Liver (tissue), 9 donors: ENCODE results near the gene PTPRN2. TPM values are rescaled to one million over a fixed set of nuclear protein-coding genes. Genes with fewer than 3 reads are reported as not detected.

Source experiments
- DNase-seq: peaks from one replicate; pipeline ENCODE4 v3.0.0-alpha.2; 2017; ENCODE audit warnings: low spot score
- H3K27ac ChIP-seq, 2 donors: one replicate each; pipeline ENCODE4 v1.7.0; 2013; ENCODE audit warnings: inconsistent platforms in 2 of 2, low read length in 2 of 2, control low read depth in 1 of 2, low read depth in 1 of 2, mild to moderate bottlenecking in 1 of 2
- H3K27me3 ChIP-seq, 4 donors: one replicate each; pipeline versions ENCODE4 v1.6.1 to v1.7.0; 2013; ENCODE audit warnings: low read length in 3 of 4, inconsistent platforms in 1 of 4, mild to moderate bottlenecking in 1 of 4, moderate library complexity in 1 of 4; ENCODE audit not compliant: control insufficient read depth in 4 of 4, insufficient read depth in 4 of 4
- H3K36me3 ChIP-seq, 4 donors: one replicate each; pipeline versions ENCODE4 v1.6.1 to v1.7.0; 2013; ENCODE audit warnings: low read length in 3 of 4, mild to moderate bottlenecking in 3 of 4, low read depth in 1 of 4, moderate library complexity in 1 of 4; ENCODE audit not compliant: control insufficient read depth in 4 of 4, insufficient read depth in 3 of 4
- H3K4me1 ChIP-seq, 4 donors: one replicate each; pipeline versions ENCODE4 v1.6.1 to v1.7.0; 2013; ENCODE audit warnings: low read length in 3 of 4, mild to moderate bottlenecking in 3 of 4, moderate library complexity in 1 of 4; ENCODE audit not compliant: control insufficient read depth in 4 of 4, insufficient read depth in 4 of 4
- H3K4me3 ChIP-seq, 3 donors: one replicate each; pipeline versions ENCODE4 v1.6.1 to v1.7.0; 2013; ENCODE audit warnings: low read length in 3 of 3, control low read depth in 1 of 3, low read depth in 1 of 3, mild to moderate bottlenecking in 1 of 3
- H3K9ac ChIP-seq, 2 donors: one replicate each; pipeline ENCODE4 v1.7.0; 2013; ENCODE audit warnings: low read length in 2 of 2, mild to moderate bottlenecking in 2 of 2, moderate library complexity in 2 of 2, control low read depth in 1 of 2, low read depth in 1 of 2
- H3K9me3 ChIP-seq, 4 donors: one replicate each; pipeline versions ENCODE4 v1.6.1 to v1.7.0; 2013; ENCODE audit warnings: low read length in 3 of 4; ENCODE audit not compliant: control insufficient read depth in 4 of 4
- EGR1 ChIP-seq, 2 donors: IDR thresholded peaks; 2 replicates each; pipeline ENCODE4 v1.6.1; 2016 to 2018; ENCODE audit warnings: antibody characterized with exemption in 2 of 2, low read depth in 2 of 2
- FOXA1 ChIP-seq: IDR thresholded peaks from 2 replicates; pipeline ENCODE4 v1.6.1; 2016; ENCODE audit warnings: antibody characterized with exemption
- FOXA2 ChIP-seq: IDR thresholded peaks from 2 replicates; pipeline ENCODE4 v1.6.1; 2016; ENCODE audit warnings: antibody characterized with exemption
- GABPA ChIP-seq, 2 donors: IDR thresholded peaks in 1 of 2; conservative IDR thresholded peaks in 1 of 2; 2 replicates each; pipeline ENCODE4 v1.6.1; 2016; ENCODE audit warnings: antibody characterized with exemption in 2 of 2, mild to moderate bottlenecking in 1 of 2, moderate library complexity in 1 of 2
- HNF4A ChIP-seq, 2 donors: conservative IDR thresholded peaks; 2 replicates each; pipeline ENCODE4 v1.6.1; 2016; ENCODE audit warnings: antibody characterized with exemption in 2 of 2, mild to moderate bottlenecking in 2 of 2
- HNF4G ChIP-seq: IDR thresholded peaks from 2 replicates; pipeline ENCODE4 v1.6.1; 2016; ENCODE audit warnings: antibody characterized with exemption
- NR2F2 ChIP-seq: IDR thresholded peaks from 2 replicates; pipeline ENCODE4 v1.6.1; 2016; ENCODE audit warnings: antibody characterized with exemption
- RAD21 ChIP-seq, 2 donors: IDR thresholded peaks; 2 replicates each; pipeline ENCODE4 v1.6.1; 2016; ENCODE audit warnings: antibody characterized with exemption in 2 of 2, mild to moderate bottlenecking in 2 of 2
- RXRA ChIP-seq, 2 donors: IDR thresholded peaks; 2 replicates each; pipeline ENCODE4 v1.6.1; 2017 to 2018; ENCODE audit warnings: antibody characterized with exemption in 2 of 2, mild to moderate bottlenecking in 1 of 2
- YY1 ChIP-seq: IDR thresholded peaks from 2 replicates; pipeline ENCODE4 v1.6.1; 2016; ENCODE audit warnings: antibody characterized with exemption, mild to moderate bottlenecking
- WGBS: extraction: QIAGEN DNeasy Blood & Tissue Kit; methylation state at CpG from one replicate; pipeline ENCODE4 v1.1.7; 2013; 5-methylcytosine and 5-hydroxymethylcytosine counted together
- polyA plus RNA-seq, 2 donors: library from polyadenylated mRNA; stranded (reverse) in 1 of 2; unstranded in 1 of 2; fragments of 200-250 nt in 1 of 2; fragments of >200 nt in 1 of 2; fragmentation: Nextera tagmentation in 1 of 2; extraction: Ambion mirVana in 1 of 2; gene quantifications; one replicate each; pipeline versions ENCODE4 v1.2.1 to v1.2.3, GENCODE V29; 2013 to 2015
- total RNA-seq, 2 donors: library from RNA; depleted of rRNA; stranded (reverse); fragments of >200 nt; gene quantifications; one replicate each; pipeline ENCODE4 v1.2.3, GENCODE V29; 2014
- TF ChIP-seq, protein P1 (sequence below): IDR thresholded peaks from 2 replicates; pipeline ENCODE4 v1.6.1; 2016; ENCODE audit warnings: antibody characterized with exemption
- TF ChIP-seq, protein P2 (sequence below): fragments of 150-350 bp; IDR thresholded peaks from 2 replicates; pipeline ENCODE4 v1.5.1; 2017; ENCODE audit warnings: improper control_type of control experiment, low read depth, low read length; ENCODE audit not compliant: missing input control
- TF ChIP-seq, protein P3 (sequence below): IDR thresholded peaks from 2 replicates; pipeline ENCODE4 v1.6.1; 2016; ENCODE audit warnings: antibody characterized with exemption
- TF ChIP-seq, protein P4 (sequence below): IDR thresholded peaks from 2 replicates; pipeline ENCODE4 v1.6.1; 2016; ENCODE audit warnings: antibody characterized with exemption
- TF ChIP-seq, protein P5 (sequence below): IDR thresholded peaks from 2 replicates; pipeline ENCODE4 v1.6.1; 2016; ENCODE audit warnings: antibody characterized with exemption, mild to moderate bottlenecking
- donor health status: healthy.
- donor health status: healthy.
- donor health status: healthy.
- donor health status: healthy.
- donor health status: healthy.

PTPRN2 gene
- total and polyA plus RNA-seq, 4 donors, result 0.75 to 1.9 (median 1.1) TPM

- peaks cover 0 to 3% (median 0%) of the 10 kb centered on the region in 4 donors for H3K4me1 ChIP-seq
- no peak overlapping the region for H3K4me3 ChIP-seq
- no peak for TF ChIP-seq RAD21 (IDR thresholded peaks at IDR 0.05)
- no peak for TF ChIP-seq HNF4G
- TF ChIP-seq, protein P1, sequence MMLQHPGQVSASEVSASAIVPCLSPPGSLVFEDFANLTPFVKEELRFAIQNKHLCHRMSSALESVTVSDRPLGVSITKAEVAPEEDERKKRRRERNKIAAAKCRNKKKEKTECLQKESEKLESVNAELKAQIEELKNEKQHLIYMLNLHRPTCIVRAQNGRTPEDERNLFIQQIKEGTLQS, result no peak
- no peak for TF ChIP-seq EGR1 (IDR thresholded peaks at IDR 0.05; ENCODE audit: low read depth in 2 of 2)
- TF ChIP-seq, protein P2, sequence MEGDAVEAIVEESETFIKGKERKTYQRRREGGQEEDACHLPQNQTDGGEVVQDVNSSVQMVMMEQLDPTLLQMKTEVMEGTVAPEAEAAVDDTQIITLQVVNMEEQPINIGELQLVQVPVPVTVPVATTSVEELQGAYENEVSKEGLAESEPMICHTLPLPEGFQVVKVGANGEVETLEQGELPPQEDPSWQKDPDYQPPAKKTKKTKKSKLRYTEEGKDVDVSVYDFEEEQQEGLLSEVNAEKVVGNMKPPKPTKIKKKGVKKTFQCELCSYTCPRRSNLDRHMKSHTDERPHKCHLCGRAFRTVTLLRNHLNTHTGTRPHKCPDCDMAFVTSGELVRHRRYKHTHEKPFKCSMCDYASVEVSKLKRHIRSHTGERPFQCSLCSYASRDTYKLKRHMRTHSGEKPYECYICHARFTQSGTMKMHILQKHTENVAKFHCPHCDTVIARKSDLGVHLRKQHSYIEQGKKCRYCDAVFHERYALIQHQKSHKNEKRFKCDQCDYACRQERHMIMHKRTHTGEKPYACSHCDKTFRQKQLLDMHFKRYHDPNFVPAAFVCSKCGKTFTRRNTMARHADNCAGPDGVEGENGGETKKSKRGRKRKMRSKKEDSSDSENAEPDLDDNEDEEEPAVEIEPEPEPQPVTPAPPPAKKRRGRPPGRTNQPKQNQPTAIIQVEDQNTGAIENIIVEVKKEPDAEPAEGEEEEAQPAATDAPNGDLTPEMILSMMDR, result no peak
- TF ChIP-seq GABPA (IDR thresholded peaks at IDR 0.05 in 1 of 2, conservative IDR thresholded peaks at IDR 0.05 in 1 of 2), result no peak
- no peak for TF ChIP-seq FOXA2
- TF ChIP-seq RXRA (IDR thresholded peaks at IDR 0.05), result no peak
- TF ChIP-seq, protein P3, sequence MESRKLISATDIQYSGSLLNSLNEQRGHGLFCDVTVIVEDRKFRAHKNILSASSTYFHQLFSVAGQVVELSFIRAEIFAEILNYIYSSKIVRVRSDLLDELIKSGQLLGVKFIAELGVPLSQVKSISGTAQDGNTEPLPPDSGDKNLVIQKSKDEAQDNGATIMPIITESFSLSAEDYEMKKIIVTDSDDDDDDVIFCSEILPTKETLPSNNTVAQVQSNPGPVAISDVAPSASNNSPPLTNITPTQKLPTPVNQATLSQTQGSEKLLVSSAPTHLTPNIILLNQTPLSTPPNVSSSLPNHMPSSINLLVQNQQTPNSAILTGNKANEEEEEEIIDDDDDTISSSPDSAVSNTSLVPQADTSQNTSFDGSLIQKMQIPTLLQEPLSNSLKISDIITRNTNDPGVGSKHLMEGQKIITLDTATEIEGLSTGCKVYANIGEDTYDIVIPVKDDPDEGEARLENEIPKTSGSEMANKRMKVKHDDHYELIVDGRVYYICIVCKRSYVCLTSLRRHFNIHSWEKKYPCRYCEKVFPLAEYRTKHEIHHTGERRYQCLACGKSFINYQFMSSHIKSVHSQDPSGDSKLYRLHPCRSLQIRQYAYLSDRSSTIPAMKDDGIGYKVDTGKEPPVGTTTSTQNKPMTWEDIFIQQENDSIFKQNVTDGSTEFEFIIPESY, result no peak
- no peak for TF ChIP-seq YY1
- no peak for TF ChIP-seq HNF4A (conservative IDR thresholded peaks at IDR 0.05)
- TF ChIP-seq NR2F2, result no peak
- TF ChIP-seq, protein P4, sequence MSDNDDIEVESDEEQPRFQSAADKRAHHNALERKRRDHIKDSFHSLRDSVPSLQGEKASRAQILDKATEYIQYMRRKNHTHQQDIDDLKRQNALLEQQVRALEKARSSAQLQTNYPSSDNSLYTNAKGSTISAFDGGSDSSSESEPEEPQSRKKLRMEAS, result no peak
- H3K27me3 ChIP-seq, result peaks cover 0 to 1% (median 0%) of the 10 kb centered on the region in 4 donors
- H3K36me3 ChIP-seq, result no peaks in the 10 kb centered on the region
- H3K27ac ChIP-seq, result no peak overlapping the region
- no peaks in the 10 kb centered on the region for H3K9me3 ChIP-seq
- 77% methylated on average over 19 of the region's 19 CpGs for WGBS
- no peak overlapping the region for H3K9ac ChIP-seq
- DNase-seq, result no peak
These were observed 44.7 kb downstream of the PTPRN2 start for GRCh38 chr7:158542651-158543566.

DNA sequence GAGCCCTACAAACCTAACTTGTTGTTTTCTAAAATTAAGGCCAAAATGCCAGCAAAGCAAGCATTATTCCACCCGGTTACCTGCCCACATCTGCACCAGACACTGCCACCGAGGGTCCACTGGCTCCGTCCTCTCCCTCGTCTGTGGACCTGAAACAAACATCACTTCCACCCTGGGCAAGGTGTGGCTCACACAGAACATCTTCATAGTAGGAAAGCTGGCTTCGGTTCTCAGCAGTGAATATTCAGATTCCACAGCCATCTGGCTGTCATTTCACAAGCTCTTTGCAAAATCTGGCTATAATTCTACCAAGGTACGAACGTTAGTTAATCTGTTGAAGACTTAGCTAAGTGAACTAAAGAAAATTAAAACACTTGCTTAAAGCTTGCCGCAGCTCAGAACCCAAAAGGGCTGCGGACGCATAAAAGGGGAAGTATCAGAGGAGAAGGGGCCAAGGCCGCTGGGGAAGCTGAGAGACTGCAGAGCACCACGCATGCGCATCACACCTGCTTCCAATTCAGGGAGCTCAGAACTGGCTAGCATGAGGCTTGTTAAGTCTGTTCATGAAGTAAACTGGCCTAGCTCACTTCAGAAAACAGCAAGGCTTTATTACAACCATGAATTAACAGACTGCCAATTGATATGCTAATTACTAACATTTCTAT, 46.1 kb downstream of the PTPRN2 start:
- WGBS, result 67% methylated on average over 13 of the region's 13 CpGs
- H3K9ac ChIP-seq, result no peak overlapping the region
- no peaks in the 10 kb centered on the region for H3K36me3 ChIP-seq
- H3K4me1 ChIP-seq, result peaks cover 0 to 3% (median 0%) of the 10 kb centered on the region in 4 donors
- no peak overlapping the region for H3K27ac ChIP-seq
- no peak for DNase-seq
- H3K27me3 ChIP-seq, result no peaks in the 10 kb centered on the region
- no peak overlapping the region for H3K4me3 ChIP-seq
- no peak for TF ChIP-seq FOXA2
- TF ChIP-seq, protein P5, sequence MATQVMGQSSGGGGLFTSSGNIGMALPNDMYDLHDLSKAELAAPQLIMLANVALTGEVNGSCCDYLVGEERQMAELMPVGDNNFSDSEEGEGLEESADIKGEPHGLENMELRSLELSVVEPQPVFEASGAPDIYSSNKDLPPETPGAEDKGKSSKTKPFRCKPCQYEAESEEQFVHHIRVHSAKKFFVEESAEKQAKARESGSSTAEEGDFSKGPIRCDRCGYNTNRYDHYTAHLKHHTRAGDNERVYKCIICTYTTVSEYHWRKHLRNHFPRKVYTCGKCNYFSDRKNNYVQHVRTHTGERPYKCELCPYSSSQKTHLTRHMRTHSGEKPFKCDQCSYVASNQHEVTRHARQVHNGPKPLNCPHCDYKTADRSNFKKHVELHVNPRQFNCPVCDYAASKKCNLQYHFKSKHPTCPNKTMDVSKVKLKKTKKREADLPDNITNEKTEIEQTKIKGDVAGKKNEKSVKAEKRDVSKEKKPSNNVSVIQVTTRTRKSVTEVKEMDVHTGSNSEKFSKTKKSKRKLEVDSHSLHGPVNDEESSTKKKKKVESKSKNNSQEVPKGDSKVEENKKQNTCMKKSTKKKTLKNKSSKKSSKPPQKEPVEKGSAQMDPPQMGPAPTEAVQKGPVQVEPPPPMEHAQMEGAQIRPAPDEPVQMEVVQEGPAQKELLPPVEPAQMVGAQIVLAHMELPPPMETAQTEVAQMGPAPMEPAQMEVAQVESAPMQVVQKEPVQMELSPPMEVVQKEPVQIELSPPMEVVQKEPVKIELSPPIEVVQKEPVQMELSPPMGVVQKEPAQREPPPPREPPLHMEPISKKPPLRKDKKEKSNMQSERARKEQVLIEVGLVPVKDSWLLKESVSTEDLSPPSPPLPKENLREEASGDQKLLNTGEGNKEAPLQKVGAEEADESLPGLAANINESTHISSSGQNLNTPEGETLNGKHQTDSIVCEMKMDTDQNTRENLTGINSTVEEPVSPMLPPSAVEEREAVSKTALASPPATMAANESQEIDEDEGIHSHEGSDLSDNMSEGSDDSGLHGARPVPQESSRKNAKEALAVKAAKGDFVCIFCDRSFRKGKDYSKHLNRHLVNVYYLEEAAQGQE, result no peak
- no peak for TF ChIP-seq RXRA (IDR thresholded peaks at IDR 0.05)
- TF ChIP-seq, protein P4, result no peak
- TF ChIP-seq NR2F2, result no peak
- no peak for TF ChIP-seq GABPA (IDR thresholded peaks at IDR 0.05 in 1 of 2, conservative IDR thresholded peaks at IDR 0.05 in 1 of 2)
- no peak for TF ChIP-seq RAD21 (IDR thresholded peaks at IDR 0.05)
- no peak for TF ChIP-seq HNF4G
- no peak for TF ChIP-seq FOXA1
- H3K9me3 ChIP-seq, result no peaks in the 10 kb centered on the region
